ENCODE data around the gene USP24.
A peak's percentile ranks its signal among the peaks of the same experiment; 100 is the strongest.
"Not testable (repeated sequence)": the region's sequence is repeated elsewhere in the genome, so short reads cannot be mapped to it uniquely, and the experiment has no call there.

USP24 gene

GRCh38 chr1:55124470-55124869, 90.7 kb downstream of the USP24 start:
- no peak for DNase-seq

- no peak for DNase-seq
Observed at GRCh38 chr1:55120538-55120937, 94.6 kb downstream of the USP24 start.

- DNase-seq: no peak
Observed at GRCh38 chr1:55118651-55119329, 96.4 kb downstream of the USP24 start.

GRCh38 chr1:55117941-55118340, 97.2 kb downstream of the USP24 start:
- no peak for DNase-seq

GRCh38 chr1:55109005-55109404, 106.2 kb downstream of the USP24 start:
- DNase-seq: not testable (repeated sequence)

- DNase-seq: no peak
Observed at GRCh38 chr1:55107101-55107500, 108.1 kb downstream of the USP24 start.

- DNase-seq: no peak
Observed at GRCh38 chr1:55103891-55104290, 111.3 kb downstream of the USP24 start.

- no peak for DNase-seq
Observed at GRCh38 chr1:55095095-55095494, 120.1 kb downstream of the USP24 start.

- DNase-seq: no peak
Observed at GRCh38 chr1:55092475-55092874, 122.7 kb downstream of the USP24 start.

- no peak for DNase-seq
Observed at GRCh38 chr1:55089683-55090082, 125.5 kb downstream of the USP24 start.

GRCh38 chr1:55088413-55088812, 126.8 kb downstream of the USP24 start:
- DNase-seq: no peak

GRCh38 chr1:55087439-55087838, 127.7 kb downstream of the USP24 start:
- DNase-seq: no peak

- no peak for DNase-seq
Observed at GRCh38 chr1:55084257-55084656, 130.9 kb downstream of the USP24 start.

GRCh38 chr1:55081905-55082296, 133.3 kb downstream of the USP24 start:
- no peak for DNase-seq

GRCh38 chr1:55081188-55081904, 133.8 kb downstream of the USP24 start:
- no peak for DNase-seq

GRCh38 chr1:55079651-55080050, 135.5 kb downstream of the USP24 start:
- no peak for DNase-seq

GRCh38 chr1:55078470-55078869, 136.7 kb downstream of the USP24 start:
- no peak for DNase-seq

- no peak for DNase-seq
Observed at GRCh38 chr1:55076356-55076755, 138.8 kb downstream of the USP24 start.

GRCh38 chr1:55074455-55074854, 140.7 kb downstream of the USP24 start:
- DNase-seq: no peak

- no peak for DNase-seq
Observed at GRCh38 chr1:55073187-55073916, 141.8 kb downstream of the USP24 start.

- peak in 1 of 56 donors; percentile 19 for DNase-seq
Observed at GRCh38 chr1:55071477-55071876, 143.7 kb downstream of the USP24 start.

All from amygdala (tissue), 56 donors.